Calu3 (cell line): ENCODE results near the gene LMNB1. TPM values are rescaled to one million over a fixed set of nuclear protein-coding genes. Genes with fewer than 3 reads are reported as not detected.
"Not testable (repeated sequence)": the region's sequence is repeated elsewhere in the genome, so short reads cannot be mapped to it uniquely, and the experiment has no call there.

Experiments
- Bru-seq: library from RNA; stranded (reverse); fragments of 400-500 nt; gene quantifications from one replicate; lab custom pipeline; 2021; lab: Mats Ljungman, UMichigan
- BruChase-seq, 2 experiments: library from RNA; stranded (reverse); fragments of 400-500 nt; gene quantifications; one replicate each; lab custom pipeline; 2021; lab: Mats Ljungman, UMichigan
- BruUV-seq: library from RNA; stranded (reverse); fragments of 400-500 nt; replicated peaks from 2 replicates; lab custom pipeline; 2021; lab: Mats Ljungman, UMichigan
- CTCF ChIA-PET: fragments of 300-600 bp; sonication (Branson Sonifier 250); formaldehyde crosslinking; loops from one replicate; lab custom pipeline; 2022; ENCODE audit warnings: antibody characterized with exemption; lab: Charles Lee
- DNase-seq: peaks from one replicate; pipeline ENCODE4 v3.0.0; 2022
- H3K27ac Mint-ChIP-seq: one replicate; pipeline ENCODE4 v1.8.0; 2022; ENCODE audit warnings: mixed read lengths; ENCODE audit not compliant: unreplicated experiment
- H3K27me3 Mint-ChIP-seq: one replicate; pipeline ENCODE4 v1.8.0; 2022; ENCODE audit warnings: mixed read lengths; ENCODE audit not compliant: unreplicated experiment
- H3K36me3 Mint-ChIP-seq: one replicate; pipeline ENCODE4 v1.8.0; 2022; ENCODE audit warnings: mild to moderate bottlenecking, moderate library complexity, mixed read lengths; ENCODE audit not compliant: insufficient read depth, unreplicated experiment
- H3K4me1 Mint-ChIP-seq: one replicate; pipeline ENCODE4 v1.8.0; 2022; ENCODE audit warnings: mild to moderate bottlenecking, low read depth, mixed read lengths; ENCODE audit not compliant: unreplicated experiment
- H3K4me3 Mint-ChIP-seq: one replicate; pipeline ENCODE4 v1.8.0; 2022; ENCODE audit warnings: mild to moderate bottlenecking, low read depth, moderate library complexity, mixed read lengths; ENCODE audit not compliant: unreplicated experiment
- H3K9me3 Mint-ChIP-seq: one replicate; pipeline ENCODE4 v1.8.0; 2022; ENCODE audit warnings: low read depth, mixed read lengths; ENCODE audit not compliant: unreplicated experiment
- intact Hi-C: fragments of 100-400 bp; cut with micrococcal nuclease; formaldehyde crosslinking; loops from one replicate; pipeline ENCODE4 v1.10.0; 2022; ENCODE audit not compliant: unreplicated experiment
- long read RNA-seq: library from polyadenylated mRNA; stranded (forward); transcript quantifications from one replicate; pipeline ENCODE4 v2.0.0, GENCODE V29; 2022
- total RNA-seq: library from RNA; stranded (reverse); gene quantifications from 2 replicates; pipeline ENCODE4 v1.2.3, GENCODE V29; 2022
- TF ChIP-seq, protein P1 (sequence below): fragments of 200-600 bp; IDR thresholded peaks from one replicate; pipeline ENCODE4 v1.8.0; 2022; ENCODE audit warnings: antibody characterized with exemption; ENCODE audit not compliant: unreplicated experiment

Gene LMNB1, protein sequence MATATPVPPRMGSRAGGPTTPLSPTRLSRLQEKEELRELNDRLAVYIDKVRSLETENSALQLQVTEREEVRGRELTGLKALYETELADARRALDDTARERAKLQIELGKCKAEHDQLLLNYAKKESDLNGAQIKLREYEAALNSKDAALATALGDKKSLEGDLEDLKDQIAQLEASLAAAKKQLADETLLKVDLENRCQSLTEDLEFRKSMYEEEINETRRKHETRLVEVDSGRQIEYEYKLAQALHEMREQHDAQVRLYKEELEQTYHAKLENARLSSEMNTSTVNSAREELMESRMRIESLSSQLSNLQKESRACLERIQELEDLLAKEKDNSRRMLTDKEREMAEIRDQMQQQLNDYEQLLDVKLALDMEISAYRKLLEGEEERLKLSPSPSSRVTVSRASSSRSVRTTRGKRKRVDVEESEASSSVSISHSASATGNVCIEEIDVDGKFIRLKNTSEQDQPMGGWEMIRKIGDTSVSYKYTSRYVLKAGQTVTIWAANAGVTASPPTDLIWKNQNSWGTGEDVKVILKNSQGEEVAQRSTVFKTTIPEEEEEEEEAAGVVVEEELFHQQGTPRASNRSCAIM
- 128 and 153 TPM in 2 replicates for total RNA-seq
- percentile 92 among the genes with signal in this experiment for Bru-seq, nascent RNA
- BruChase-seq, experiment 1, labeled RNA remaining after a 6-hour chase = percentile 91 among the genes with signal in this experiment
- BruChase-seq, experiment 2, labeled RNA remaining after a 2-hour chase = percentile 90 among the genes with signal in this experiment
- long read RNA-seq, transcript LMNB1-201 (11 exons, 2,878 nt) = major isoform, 7 of 25 reads
- long read RNA-seq, partial matches to known transcripts = 1 of 25 reads
- long read RNA-seq, other reads (novel, unspliced or antisense) = 16 of 25 reads

DNA sequence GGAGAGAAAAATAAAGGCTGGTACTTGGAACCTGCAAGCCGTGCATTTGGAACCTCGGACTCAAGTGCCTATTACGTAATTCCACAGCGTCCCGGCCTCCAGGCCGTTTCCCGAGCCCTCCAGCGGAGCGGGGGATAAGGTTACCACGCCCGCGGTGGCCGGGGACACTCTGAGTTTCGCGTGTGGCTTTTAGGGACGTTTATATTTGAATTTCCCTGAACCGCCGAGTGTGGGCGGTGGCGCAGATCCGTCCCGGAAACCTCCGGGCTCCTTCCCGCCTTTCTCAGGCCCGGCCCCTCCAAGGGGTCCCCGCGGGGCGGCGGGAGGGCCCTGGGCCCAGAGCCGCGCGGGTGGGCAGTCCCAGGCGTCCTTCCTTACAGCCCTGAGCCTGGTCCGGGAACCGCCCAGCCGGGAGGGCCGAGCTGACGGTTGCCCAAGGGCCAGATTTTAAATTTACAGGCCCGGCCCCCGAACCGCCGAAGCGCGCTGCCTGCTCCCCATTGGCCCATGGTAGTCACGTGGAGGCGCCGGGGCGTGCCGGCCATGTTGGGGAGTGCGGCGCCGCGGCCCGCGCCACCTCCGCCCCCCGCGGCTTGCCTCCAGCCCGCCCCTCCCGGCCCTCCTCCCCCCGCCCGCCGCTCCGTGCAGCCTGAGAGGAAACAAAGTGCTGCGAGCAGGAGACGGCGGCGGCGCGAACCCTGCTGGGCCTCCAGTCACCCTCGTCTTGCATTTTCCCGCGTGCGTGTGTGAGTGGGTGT, at the start of gene LMNB1:
Gene LMNB1, plus strand, starts transcription at position 638 of the 758 bp plus-strand sequence. CDS start 373 bp downstream, outside the sequence.
- CTCF ChIA-PET = interaction anchor here (0.9 to 2.6 kb wide), 3 partner anchors 16 to 183 kb away, joined by 3 to 10 read pairs (median 5); no protein-coding TSS in a partner anchor
- Mint-ChIP-seq H3K4me3 (peak within 1 kb of the TSS; percentile 99), H3K4me1 (peaks cover 11% of the 10 kb centered on the region), H3K27me3 (no peaks in the 10 kb centered on the region), H3K27ac (peak within 1 kb of the TSS; percentile 62), H3K9me3 (no peaks in the 10 kb centered on the region), H3K36me3 (peaks cover 48% of the 10 kb centered on the region)
- intact Hi-C loops = loop anchor here (10.0 kb wide), 1 partner anchor 432 kb away; no protein-coding TSS in a partner anchor
- TF ChIP-seq, protein P1, sequence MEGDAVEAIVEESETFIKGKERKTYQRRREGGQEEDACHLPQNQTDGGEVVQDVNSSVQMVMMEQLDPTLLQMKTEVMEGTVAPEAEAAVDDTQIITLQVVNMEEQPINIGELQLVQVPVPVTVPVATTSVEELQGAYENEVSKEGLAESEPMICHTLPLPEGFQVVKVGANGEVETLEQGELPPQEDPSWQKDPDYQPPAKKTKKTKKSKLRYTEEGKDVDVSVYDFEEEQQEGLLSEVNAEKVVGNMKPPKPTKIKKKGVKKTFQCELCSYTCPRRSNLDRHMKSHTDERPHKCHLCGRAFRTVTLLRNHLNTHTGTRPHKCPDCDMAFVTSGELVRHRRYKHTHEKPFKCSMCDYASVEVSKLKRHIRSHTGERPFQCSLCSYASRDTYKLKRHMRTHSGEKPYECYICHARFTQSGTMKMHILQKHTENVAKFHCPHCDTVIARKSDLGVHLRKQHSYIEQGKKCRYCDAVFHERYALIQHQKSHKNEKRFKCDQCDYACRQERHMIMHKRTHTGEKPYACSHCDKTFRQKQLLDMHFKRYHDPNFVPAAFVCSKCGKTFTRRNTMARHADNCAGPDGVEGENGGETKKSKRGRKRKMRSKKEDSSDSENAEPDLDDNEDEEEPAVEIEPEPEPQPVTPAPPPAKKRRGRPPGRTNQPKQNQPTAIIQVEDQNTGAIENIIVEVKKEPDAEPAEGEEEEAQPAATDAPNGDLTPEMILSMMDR = no peak
- no TSS peak for BruUV-seq
- peak; percentile 99 for DNase-seq

DNA sequence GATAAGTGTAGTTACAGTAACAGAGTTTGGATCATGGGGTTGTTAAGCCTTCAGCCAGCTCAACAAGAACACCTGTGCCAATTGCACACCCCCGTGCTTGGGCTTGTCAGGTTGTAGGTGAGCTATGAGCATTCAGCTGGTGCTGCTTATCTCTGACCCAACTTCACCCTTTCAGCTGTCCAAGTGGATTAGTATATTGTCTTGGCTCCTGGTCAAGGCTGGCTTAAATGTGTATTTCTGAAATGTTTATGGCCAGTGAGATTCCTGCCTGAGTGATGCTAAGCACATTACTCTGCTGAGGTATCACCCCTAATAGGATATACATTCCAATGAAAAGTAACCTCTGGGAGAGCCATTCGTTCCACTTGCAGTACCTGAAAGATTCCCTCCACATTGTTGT, 44.2 kb upstream of the LMNB1 start:
- no peaks in the 10 kb centered on the region for H3K9me3 Mint-ChIP-seq
- no peak for DNase-seq
- intact Hi-C loops = no loop called here
- no TSS peak for BruUV-seq
- no peak overlapping the region for H3K27ac Mint-ChIP-seq
- CTCF ChIA-PET = no interaction called here
- H3K4me3 Mint-ChIP-seq = no peak overlapping the region
- no peaks in the 10 kb centered on the region for H3K27me3 Mint-ChIP-seq
- H3K4me1 Mint-ChIP-seq = no peaks in the 10 kb centered on the region
- H3K36me3 Mint-ChIP-seq = no peaks in the 10 kb centered on the region
- TF ChIP-seq, protein P1 = no peak

DNA sequence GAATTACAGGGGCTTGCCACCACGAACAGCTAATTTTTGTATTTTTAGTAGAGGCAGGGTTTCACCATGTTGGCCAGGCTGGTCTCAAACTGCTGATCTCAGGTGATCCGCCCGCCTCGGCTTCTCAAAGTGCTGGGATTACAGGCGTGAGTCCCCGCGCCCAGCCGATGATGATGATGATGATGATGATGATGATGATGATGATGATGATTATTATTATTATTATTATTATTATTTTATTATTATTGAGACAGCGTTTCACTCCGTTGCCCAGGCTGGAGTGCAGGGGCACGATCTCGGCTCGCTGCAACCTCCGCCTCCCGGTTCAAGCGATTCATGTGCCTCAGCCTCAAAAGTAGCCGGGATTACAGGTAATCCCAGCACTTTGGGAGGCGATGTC, 42.4 kb upstream of the LMNB1 start:
- intact Hi-C loops, H3K9me3 Mint-ChIP-seq, BruUV-seq: not testable (repeated sequence)

DNA sequence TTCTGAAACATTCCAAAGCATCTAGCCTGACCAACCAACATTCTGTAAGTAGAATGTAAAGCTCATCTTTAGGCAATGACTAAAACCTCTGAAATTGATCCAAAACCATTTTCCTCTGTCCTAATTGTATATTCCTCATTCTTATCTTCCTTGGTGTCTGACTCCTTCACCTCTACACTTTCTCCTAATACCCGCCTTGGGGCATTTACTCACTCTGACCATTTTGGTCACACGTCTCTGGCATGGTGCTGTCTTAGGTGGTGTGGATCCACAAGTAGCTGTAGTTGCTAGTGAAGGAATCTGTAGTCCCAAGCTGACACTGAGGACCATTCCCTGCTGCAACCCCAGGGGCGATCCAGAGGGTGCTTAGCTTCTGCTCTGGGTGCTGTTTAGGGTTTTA, 40.8 kb upstream of the LMNB1 start:
- no peak overlapping the region for H3K27ac Mint-ChIP-seq
- H3K4me3 Mint-ChIP-seq = no peak overlapping the region
- no peaks in the 10 kb centered on the region for H3K27me3 Mint-ChIP-seq
- H3K9me3 Mint-ChIP-seq = no peaks in the 10 kb centered on the region
- no peaks in the 10 kb centered on the region for H3K36me3 Mint-ChIP-seq
- BruUV-seq = no TSS peak
- intact Hi-C loops = no loop called here
- CTCF ChIA-PET = interaction anchor here (0.6 to 0.7 kb wide), 3 partner anchors 21 to 285 kb away, joined by 3 to 4 read pairs (median 3); no protein-coding TSS in a partner anchor
- TF ChIP-seq, protein P1 = no peak
- no peaks in the 10 kb centered on the region for H3K4me1 Mint-ChIP-seq
- no peak for DNase-seq

More for the DNA sequence above, 42.4 kb upstream of the LMNB1 start:
- H3K27ac Mint-ChIP-seq, CTCF ChIA-PET, H3K27me3 Mint-ChIP-seq, H3K4me1 Mint-ChIP-seq, H3K4me3 Mint-ChIP-seq, H3K36me3 Mint-ChIP-seq, DNase-seq: not testable (repeated sequence)
